Common myeloid progenitor, CD34-positive (primary cell): ENCODE measurements around the gene MGLL.
A peak's percentile ranks its signal among the peaks of the same experiment; 100 is the strongest.
"Not testable (repeated sequence)": the region's sequence is repeated elsewhere in the genome, so short reads cannot be mapped to it uniquely, and the experiment has no call there.

Source experiments
- CTCF ChIA-PET: fragments of 350-600 bp; sonication (Branson Sonifier 250); formaldehyde crosslinking; loops from one replicate; lab custom pipeline; 2021; ENCODE audit warnings: antibody characterized with exemption; lab: Charles Lee
- POLR2A ChIA-PET: fragments of 350-600 bp; sonication (Branson Sonifier 250); formaldehyde crosslinking; loops from one replicate; lab custom pipeline; 2021; ENCODE audit warnings: antibody characterized with exemption; lab: Charles Lee
- DNase-seq, 3 donors: peaks; one replicate each; pipeline versions ENCODE4 v3.0.0 to v3.0.0-alpha.2; 2013
- H3K27ac ChIP-seq, 2 experiments: 1 replicate in 1 of 2; 2 replicates in 1 of 2; pipeline ENCODE4 v1.7.0; 2013; ENCODE audit warnings: inconsistent platforms in 2 of 2, low read length in 2 of 2, mild to moderate bottlenecking in 2 of 2, low read depth in 1 of 2, moderate library complexity in 1 of 2; ENCODE audit not compliant: severe bottlenecking in 2 of 2, insufficient read depth in 1 of 2, poor library complexity in 1 of 2
- H3K27me3 ChIP-seq, 5 experiments: replicated peaks in 2 of 5; 1 replicate in 3 of 5; 2 replicates in 2 of 5; pipeline versions ENCODE4 v1.6.1 to v1.7.0; 2013; ENCODE audit warnings: low read length in 4 of 5, mild to moderate bottlenecking in 2 of 5, moderate library complexity in 2 of 5, inconsistent platforms in 1 of 5; ENCODE audit not compliant: insufficient read depth in 5 of 5, control insufficient read depth in 4 of 5
- H3K36me3 ChIP-seq, 4 experiments: 1 replicate in 2 of 4; 2 replicates in 2 of 4; pipeline versions ENCODE4 v1.6.1 to v1.7.0; 2013; ENCODE audit warnings: low read length in 3 of 4, control low read depth in 1 of 4, mild to moderate bottlenecking in 1 of 4; ENCODE audit not compliant: control insufficient read depth in 4 of 4, insufficient read depth in 4 of 4
- H3K4me1 ChIP-seq, 4 experiments: 1 replicate in 3 of 4; 2 replicates in 1 of 4; pipeline versions ENCODE4 v1.6.1 to v1.7.1; 2013; ENCODE audit warnings: low read length in 3 of 4, mild to moderate bottlenecking in 3 of 4, control low read depth in 1 of 4, inconsistent platforms in 1 of 4, moderate library complexity in 1 of 4; ENCODE audit not compliant: control insufficient read depth in 4 of 4, insufficient read depth in 4 of 4; ENCODE audit errors: control extremely low read depth in 1 of 4
- H3K4me3 ChIP-seq, 7 experiments: 1 replicate in 4 of 7; 2 replicates in 3 of 7; pipeline versions ENCODE4 v1.5.1 to v1.7.0; 2013; ENCODE audit warnings: mild to moderate bottlenecking in 7 of 7, low read length in 6 of 7, moderate library complexity in 6 of 7, inconsistent platforms in 2 of 7, low read depth in 2 of 7, control low read depth in 1 of 7; ENCODE audit not compliant: insufficient read depth in 4 of 7, control insufficient read depth in 1 of 7; ENCODE audit errors: extremely low read depth in 1 of 7
- H3K9me3 ChIP-seq, 5 experiments: 1 replicate in 4 of 5; 2 replicates in 1 of 5; pipeline versions ENCODE4 v1.6.1 to v1.7.1; 2013; ENCODE audit warnings: low read length in 4 of 5, mild to moderate bottlenecking in 2 of 5, inconsistent platforms in 1 of 5, low read depth in 1 of 5, moderate library complexity in 1 of 5; ENCODE audit not compliant: control insufficient read depth in 4 of 5, insufficient read depth in 2 of 5; ENCODE audit errors: control extremely low read depth in 1 of 5
- WGBS: methylation state at CpG from one replicate; pipeline ENCODE4 v1.1.5; 2013; ENCODE audit not compliant: insufficient coverage; 5-methylcytosine and 5-hydroxymethylcytosine counted together

MGLL gene

GRCh38 chr3:127709320-127710060, 112.8 kb downstream of the MGLL start:
- no peaks in the 10 kb centered on the region for H3K9me3 ChIP-seq
- DNase-seq = no peak
- peaks cover 3 to 81% (median 44%) of the 10 kb centered on the region in 4 experiments for H3K36me3 ChIP-seq
- H3K4me1 ChIP-seq = peaks cover 0 to 6% (median 0%) of the 10 kb centered on the region in 4 experiments
- ChIA-PET CTCF (interaction anchor here (1.1 to 2.1 kb wide), 2 partner anchors 14 to 20 kb away, joined by 3 to 6 read pairs; no protein-coding TSS in a partner anchor), POLR2A (no interaction called here)
- no peak overlapping the region for H3K4me3 ChIP-seq
- no peak overlapping the region for H3K27ac ChIP-seq
- no peaks in the 10 kb centered on the region for H3K27me3 ChIP-seq
- whole genome bisulfite sequencing = 100% methylated on average over 3 of the region's 3 CpGs

GRCh38 chr3:127708837-127709236, 113.5 kb downstream of the MGLL start:
- ChIA-PET POLR2A (no interaction called here), CTCF (interaction anchor here (1.2 to 2.1 kb wide), 2 partner anchors 13 to 146 kb away, joined by 3 to 6 read pairs; no protein-coding TSS in a partner anchor)
- no peak for DNase-seq

DNA sequence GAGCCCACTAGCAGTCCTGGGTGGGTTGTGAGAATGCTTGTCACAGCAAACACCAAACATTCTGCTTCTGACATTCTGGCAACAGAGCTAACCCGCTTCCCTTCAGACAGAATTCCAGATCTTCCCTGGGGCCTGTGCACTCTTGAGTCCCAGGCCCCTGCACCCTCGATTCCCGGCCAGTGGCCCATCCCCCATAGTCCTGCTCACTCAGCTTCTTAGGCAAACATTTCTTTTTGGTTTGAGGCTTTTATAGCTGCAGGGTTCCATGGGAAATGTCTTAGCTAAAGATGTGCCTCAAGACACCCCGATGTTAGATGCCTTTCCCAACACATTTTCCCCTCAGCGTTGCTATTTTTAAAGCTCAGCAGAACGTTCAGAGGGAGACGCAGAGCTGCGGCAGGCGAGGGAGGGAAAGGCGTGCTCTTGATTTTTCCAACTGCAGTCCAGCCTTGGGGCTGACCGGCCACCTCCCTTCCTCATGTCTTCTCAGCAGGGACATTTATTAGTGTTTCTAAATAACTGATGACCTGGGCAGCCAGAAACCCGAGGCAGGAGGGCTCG, 114.4 kb downstream of the MGLL start:
- ChIA-PET POLR2A (no interaction called here), CTCF (interaction anchor here (0.7 to 2.1 kb wide), 3 partner anchors 11 to 147 kb away, joined by 3 to 6 read pairs (median 3); no protein-coding TSS in a partner anchor)
- Histone ChIP-seq H3K4me3 (no peak overlapping the region), H3K4me1 (no peaks in the 10 kb centered on the region), H3K9me3 (peaks cover 0 to 2% (median 0%) of the 10 kb centered on the region in 5 experiments), H3K36me3 (peaks cover 3 to 75% (median 37%) of the 10 kb centered on the region in 4 experiments), H3K27me3 (no peaks in the 10 kb centered on the region), H3K27ac (peak overlapping the region in 1 of 2 experiments; percentile 9)
- 91% methylated on average over 11 of the region's 13 CpGs for WGBS
- no peak for DNase-seq

More at GRCh38 chr3:127708837-127709236, 113.5 kb downstream of the MGLL start:
- Histone ChIP-seq H3K27ac (peak overlapping the region in 1 of 2 experiments; percentile 12), H3K27me3 (no peaks in the 10 kb centered on the region), H3K4me3 (no peak overlapping the region), H3K36me3 (peaks cover 3 to 77% (median 39%) of the 10 kb centered on the region in 4 experiments), H3K9me3 (peaks cover 0 to under 1% (median 0%) of the 10 kb centered on the region in 5 experiments), H3K4me1 (no peaks in the 10 kb centered on the region)
- WGBS = 100% methylated on average over 1 of the region's 2 CpGs

DNA sequence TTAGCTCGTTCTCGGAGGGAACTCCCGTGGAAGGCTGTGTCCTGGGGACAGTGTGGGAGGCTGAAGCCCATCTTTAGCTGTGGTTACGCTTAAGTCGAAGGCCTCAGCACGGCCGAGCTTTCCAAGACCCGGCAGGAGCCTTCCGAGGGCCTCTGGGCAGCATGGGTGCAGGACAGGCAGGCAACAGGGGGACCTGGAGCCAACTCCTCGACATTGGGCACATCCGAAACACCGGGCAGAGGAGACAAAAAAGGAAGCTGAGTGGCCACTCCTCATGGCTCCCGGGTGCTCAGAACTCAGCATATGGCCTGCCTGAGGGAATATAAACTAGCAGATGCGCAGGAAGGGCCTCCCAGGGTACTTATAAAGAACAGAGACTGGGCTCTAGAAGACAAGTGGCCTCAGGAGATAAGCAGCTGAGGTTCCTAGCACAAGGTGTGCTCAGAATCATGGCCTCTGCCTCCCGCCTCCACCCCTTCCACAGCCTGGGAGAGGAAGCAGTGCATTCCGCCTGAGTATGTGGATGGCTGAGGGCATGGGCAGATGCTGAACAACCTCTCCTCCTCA, 115.4 kb downstream of the MGLL start:
- peaks cover 0 to 65% (median 34%) of the 10 kb centered on the region in 4 experiments for H3K36me3 ChIP-seq
- 92% methylated on average over 11 of the region's 16 CpGs for WGBS
- H3K27me3 ChIP-seq = no peaks in the 10 kb centered on the region
- peaks cover 0 to 7% (median 5%) of the 10 kb centered on the region in 4 experiments for H3K4me1 ChIP-seq
- H3K27ac ChIP-seq = no peak overlapping the region
- DNase-seq = no peak
- ChIA-PET CTCF (interaction anchor here (1.3 to 1.7 kb wide), 3 partner anchors 8 to 11 kb away, joined by 4 to 6 read pairs (median 5); no protein-coding TSS in a partner anchor), POLR2A (no interaction called here)
- peaks cover 0 to 2% (median 0%) of the 10 kb centered on the region in 5 experiments for H3K9me3 ChIP-seq
- no peak overlapping the region for H3K4me3 ChIP-seq

DNA sequence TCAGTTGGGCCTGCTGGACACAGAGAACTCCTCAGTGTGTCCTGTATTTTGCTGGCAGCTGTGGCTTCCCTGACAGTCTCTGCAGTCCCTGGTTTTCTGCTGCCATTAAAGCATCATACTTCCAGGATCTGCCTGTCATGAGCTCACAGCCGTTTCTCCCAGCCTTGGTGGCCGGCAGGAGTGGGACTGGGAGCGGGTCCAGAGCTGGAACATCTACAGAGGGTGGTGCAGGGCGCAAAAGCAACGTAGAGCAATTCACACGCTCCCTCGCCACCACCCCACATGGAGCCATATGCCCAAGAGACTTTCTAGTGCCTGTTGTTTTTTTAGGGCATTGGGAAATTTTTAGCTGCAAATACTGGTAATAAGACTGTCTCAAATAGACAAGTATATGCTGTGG, 116.0 kb downstream of the MGLL start:
- Histone ChIP-seq H3K27ac (no peak overlapping the region), H3K27me3 (no peaks in the 10 kb centered on the region), H3K4me3 (no peak overlapping the region), H3K9me3 (peaks cover 0 to 2% (median 0%) of the 10 kb centered on the region in 5 experiments), H3K36me3 (peaks cover 0 to 68% (median 35%) of the 10 kb centered on the region in 4 experiments), H3K4me1 (peaks cover 0 to 11% (median 8%) of the 10 kb centered on the region in 4 experiments)
- CTCF ChIA-PET = interaction anchor here (1.3 to 1.7 kb wide), 3 partner anchors 9 to 11 kb away, joined by 4 to 6 read pairs (median 5); no protein-coding TSS in a partner anchor
- WGBS = 100% methylated on average over 2 of the region's 7 CpGs
- POLR2A ChIA-PET = interaction anchor here (0.6 kb wide), 1 partner anchor 179 kb away, joined by 3 read pairs; no protein-coding TSS in a partner anchor
- no peak for DNase-seq

- DNase-seq, H3K27ac ChIP-seq, H3K4me3 ChIP-seq, H3K9me3 ChIP-seq, H3K27me3 ChIP-seq, POLR2A ChIA-PET: not testable (repeated sequence)
- H3K4me1 ChIP-seq = peaks cover 0 to 13% (median 9%) of the 10 kb centered on the region in 4 experiments
- CTCF ChIA-PET = interaction anchor here (1.7 kb wide), 1 partner anchor 10 kb away, joined by 5 read pairs; no protein-coding TSS in a partner anchor
- 100% methylated on average over 1 of the region's 4 CpGs for WGBS
- peaks cover 0 to 56% (median 26%) of the 10 kb centered on the region in 4 experiments for H3K36me3 ChIP-seq
These were observed 117.5 kb downstream of the MGLL start for GRCh38 chr3:127704840-127705239.
